ENCODE results near the gene C2orf81.
A peak's percentile ranks its signal among the peaks of the same experiment; 100 is the strongest.
"Not testable (repeated sequence)": the region's sequence is repeated elsewhere in the genome, so short reads cannot be mapped to it uniquely, and the experiment has no call there.

C2orf81 gene

DNA sequence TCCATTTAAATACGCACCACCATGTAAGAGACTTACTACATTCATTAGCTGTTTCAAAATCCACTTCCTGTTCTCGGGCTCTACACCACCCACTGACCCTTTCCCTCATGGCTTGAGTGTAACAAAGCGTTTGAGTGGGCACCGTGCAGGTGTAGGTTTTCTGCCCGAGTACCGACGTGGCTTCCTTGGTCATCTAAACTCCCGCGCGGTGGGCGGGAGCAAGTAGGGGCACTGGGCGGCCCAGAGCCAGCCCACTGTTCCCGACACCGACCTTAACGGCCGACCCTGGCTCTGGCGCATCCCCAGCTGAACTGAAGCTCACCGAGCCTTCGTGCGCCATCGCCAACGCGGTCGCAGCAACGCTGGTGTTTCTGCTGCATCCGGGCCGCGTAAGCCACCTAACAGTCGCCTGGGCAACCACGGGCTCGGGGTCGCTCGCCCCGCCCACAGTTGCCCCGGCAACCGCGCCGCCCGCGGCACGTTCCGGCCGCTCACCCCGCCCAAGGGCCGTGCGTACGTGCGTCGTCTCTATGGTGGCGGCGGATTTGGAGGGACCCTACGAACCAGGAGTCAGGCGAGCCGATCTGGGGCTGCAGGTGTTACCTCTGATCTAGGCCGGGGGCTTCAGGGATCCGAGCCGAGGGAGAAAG, at the start of gene C2orf81, which contains the start of gene WDR54:
TSS of gene C2orf81 (minus strand) at position 399 of the 650 bp plus-strand sequence. CDS start at position 340, 59 bp downstream.
TSS of gene WDR54 (plus strand) at position 510 of the 650 bp plus-strand sequence. CDS start 424 bp downstream, outside the sequence.
- Histone ChIP-seq H3K4me1 (ENCODE audit: low read length) (peaks cover 32% of the 10 kb centered on the region), H3K27me3 (ENCODE audit: low read depth, low read length) (no peaks in the 10 kb centered on the region), H3K79me2 (ENCODE audit: low read length) (no peaks in the 10 kb centered on the region), H2AFZ (ENCODE audit: low read depth, low read length) (peak within 1 kb of the TSS; percentile 63; the same call in 1 of the 2 replicates), H3K9ac (ENCODE audit: low read length) (peak within 1 kb of the TSS; percentile 76), H3K36me3 (replicated peaks; ENCODE audit: low read depth, low read length) (peaks cover 24% of the 10 kb centered on the region), H3K4me2 (ENCODE audit: low read length) (peak within 1 kb of the TSS; percentile 98), H3K4me3 (ENCODE audit: low read length) (peak within 1 kb of the TSS; percentile 88), H3K27ac (ENCODE audit: low read length) (peak within 1 kb of the TSS; percentile 68), H3K9me3 (ENCODE audit: insufficient read depth, low read length) (no peaks in the 10 kb centered on the region), H4K20me1 (ENCODE audit: insufficient read depth, low read length) (no peaks in the 10 kb centered on the region)
- TF ChIP-seq, protein P1, sequence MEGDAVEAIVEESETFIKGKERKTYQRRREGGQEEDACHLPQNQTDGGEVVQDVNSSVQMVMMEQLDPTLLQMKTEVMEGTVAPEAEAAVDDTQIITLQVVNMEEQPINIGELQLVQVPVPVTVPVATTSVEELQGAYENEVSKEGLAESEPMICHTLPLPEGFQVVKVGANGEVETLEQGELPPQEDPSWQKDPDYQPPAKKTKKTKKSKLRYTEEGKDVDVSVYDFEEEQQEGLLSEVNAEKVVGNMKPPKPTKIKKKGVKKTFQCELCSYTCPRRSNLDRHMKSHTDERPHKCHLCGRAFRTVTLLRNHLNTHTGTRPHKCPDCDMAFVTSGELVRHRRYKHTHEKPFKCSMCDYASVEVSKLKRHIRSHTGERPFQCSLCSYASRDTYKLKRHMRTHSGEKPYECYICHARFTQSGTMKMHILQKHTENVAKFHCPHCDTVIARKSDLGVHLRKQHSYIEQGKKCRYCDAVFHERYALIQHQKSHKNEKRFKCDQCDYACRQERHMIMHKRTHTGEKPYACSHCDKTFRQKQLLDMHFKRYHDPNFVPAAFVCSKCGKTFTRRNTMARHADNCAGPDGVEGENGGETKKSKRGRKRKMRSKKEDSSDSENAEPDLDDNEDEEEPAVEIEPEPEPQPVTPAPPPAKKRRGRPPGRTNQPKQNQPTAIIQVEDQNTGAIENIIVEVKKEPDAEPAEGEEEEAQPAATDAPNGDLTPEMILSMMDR (IDR thresholded peaks at IDR 0.05; ENCODE audit: low read depth, low read length), result no peak

DNA sequence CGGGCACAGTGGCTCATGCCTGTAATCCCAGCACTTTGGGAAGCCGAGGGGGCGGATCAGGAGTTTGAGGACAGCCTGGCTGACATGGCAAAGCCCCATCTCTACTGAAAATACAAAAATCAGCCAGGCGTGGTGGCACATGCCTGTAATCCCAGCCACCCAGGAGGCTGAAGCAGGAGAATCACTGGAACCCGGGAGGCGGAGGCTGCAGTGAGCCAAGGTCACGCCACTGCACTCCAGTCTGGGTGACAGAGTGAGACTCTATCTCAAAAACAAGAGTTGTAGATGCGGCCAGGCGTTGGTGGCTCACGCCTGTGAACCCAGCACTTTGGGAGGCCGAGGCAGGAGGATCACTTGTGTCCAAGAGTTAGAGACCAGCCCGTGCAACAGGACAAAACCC, 49.3 kb upstream of the C2orf81 start:
- not testable (repeated sequence) for H4K20me1 ChIP-seq (ENCODE audit: insufficient read depth, low read length); H3K4me3 ChIP-seq (ENCODE audit: low read length); H2AFZ ChIP-seq (ENCODE audit: low read depth, low read length); H3K9me3 ChIP-seq (ENCODE audit: insufficient read depth, low read length); H3K9ac ChIP-seq (ENCODE audit: low read length); H3K4me2 ChIP-seq (ENCODE audit: low read length); H3K27me3 ChIP-seq (ENCODE audit: low read depth, low read length); H3K27ac ChIP-seq (ENCODE audit: low read length)
- Histone ChIP-seq H3K4me1 (ENCODE audit: low read length) (peaks cover 15% of the 10 kb centered on the region), H3K79me2 (ENCODE audit: low read length) (peaks cover 14% of the 10 kb centered on the region), H3K36me3 (replicated peaks; ENCODE audit: low read depth, low read length) (peaks cover 16% of the 10 kb centered on the region)

DNA sequence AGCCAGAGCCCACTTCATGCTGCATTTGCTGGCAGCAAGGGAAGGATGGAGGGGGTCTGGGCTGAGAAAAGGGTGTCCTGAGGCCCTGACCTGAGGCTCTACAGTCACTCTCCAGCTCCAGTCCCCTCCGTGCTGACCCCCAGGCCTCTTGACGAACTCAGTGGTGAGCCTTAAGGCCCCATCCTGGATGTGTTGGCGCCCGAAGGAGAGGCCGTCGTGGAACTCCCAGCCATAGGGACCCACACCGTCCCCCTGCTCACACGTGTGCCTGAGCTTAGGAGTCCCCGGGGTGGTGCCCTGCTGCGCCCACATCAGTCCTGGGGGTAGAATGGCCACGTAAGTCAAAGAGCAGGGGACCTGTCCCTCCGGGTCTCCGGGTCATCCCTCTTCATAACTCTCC, 43.0 kb upstream of the C2orf81 start:
- H3K27me3 ChIP-seq (ENCODE audit: low read depth, low read length), result no peaks in the 10 kb centered on the region
- H2AFZ ChIP-seq (ENCODE audit: low read depth, low read length), result no peak overlapping the region
- H3K27ac ChIP-seq (ENCODE audit: low read length), result peak overlapping the region; percentile 51
- peaks cover 24% of the 10 kb centered on the region for H3K36me3 ChIP-seq (replicated peaks; ENCODE audit: low read depth, low read length)
- no peaks in the 10 kb centered on the region for H4K20me1 ChIP-seq (ENCODE audit: insufficient read depth, low read length)
- peaks cover 12% of the 10 kb centered on the region for H3K4me1 ChIP-seq (ENCODE audit: low read length)
- TF ChIP-seq, protein P1 (IDR thresholded peaks at IDR 0.05; ENCODE audit: low read depth, low read length), result no peak
- TF ChIP-seq EZH2phosphoT487 (IDR thresholded peaks at IDR 0.05; ENCODE audit: low read depth), result no peak
- H3K4me2 ChIP-seq (ENCODE audit: low read length), result peak overlapping the region; percentile 79
- peaks cover 26% of the 10 kb centered on the region for H3K79me2 ChIP-seq (ENCODE audit: low read length)
- H3K9ac ChIP-seq (ENCODE audit: low read length), result peak overlapping the region; percentile 85
- peak overlapping the region; percentile 90 for H3K4me3 ChIP-seq (ENCODE audit: low read length)
- no peaks in the 10 kb centered on the region for H3K9me3 ChIP-seq (ENCODE audit: insufficient read depth, low read length)

DNA sequence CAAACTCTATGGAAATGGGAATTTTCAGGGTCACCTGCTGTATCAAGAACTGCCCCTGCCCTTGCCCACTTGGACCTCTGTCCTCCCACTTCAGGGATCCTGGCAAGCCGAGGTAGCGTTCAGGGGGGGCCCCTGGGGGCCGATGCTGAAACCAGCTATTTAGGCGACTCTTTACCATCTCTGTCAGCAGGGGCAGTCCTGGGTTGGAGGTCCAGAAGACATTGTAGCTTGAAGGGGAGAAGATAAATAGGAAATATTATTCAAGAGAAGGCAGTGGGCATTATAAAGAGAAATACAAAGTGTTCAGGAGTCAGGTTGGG, 41.3 kb upstream of the C2orf81 start:
- H3K27ac ChIP-seq (ENCODE audit: low read length), result no peak overlapping the region
- H3K4me2 ChIP-seq (ENCODE audit: low read length), result no peak overlapping the region
- H2AFZ ChIP-seq (ENCODE audit: low read depth, low read length), result no peak overlapping the region
- H3K4me1 ChIP-seq (ENCODE audit: low read length), result peaks cover 15% of the 10 kb centered on the region
- H3K9ac ChIP-seq (ENCODE audit: low read length), result no peak overlapping the region
- H4K20me1 ChIP-seq (ENCODE audit: insufficient read depth, low read length), result no peaks in the 10 kb centered on the region
- no peaks in the 10 kb centered on the region for H3K9me3 ChIP-seq (ENCODE audit: insufficient read depth, low read length)
- H3K79me2 ChIP-seq (ENCODE audit: low read length), result peaks cover 30% of the 10 kb centered on the region
- peaks cover 24% of the 10 kb centered on the region for H3K36me3 ChIP-seq (replicated peaks; ENCODE audit: low read depth, low read length)
- no peak overlapping the region for H3K4me3 ChIP-seq (ENCODE audit: low read length)
- no peaks in the 10 kb centered on the region for H3K27me3 ChIP-seq (ENCODE audit: low read depth, low read length)
- TF ChIP-seq EZH2phosphoT487 (IDR thresholded peaks at IDR 0.05; ENCODE audit: low read depth), result no peak
- TF ChIP-seq, protein P1 (IDR thresholded peaks at IDR 0.05; ENCODE audit: low read depth, low read length), result no peak

Measured in OCI-LY3 (cell line).